RCC 7860 (cell line): Measurements from ENCODE around the gene CDHR2.
"Not testable (repeated sequence)": the region's sequence is repeated elsewhere in the genome, so short reads cannot be mapped to it uniquely, and the experiment has no call there.

Experiments
- DNase-seq: peaks from one replicate; pipeline ENCODE4 v3.0.0-alpha.2; 2015; ENCODE audit warnings: low spot score
- FAIRE-seq: peaks from 2 replicates; lab custom pipeline; 2012; peaks lifted over from hg19 to GRCh38; lab: Jason Lieb, UNC

Gene CDHR2

GRCh38 chr5:176595386-176595943, 46.3 kb downstream of the CDHR2 start:
- DNase-seq (no peak), FAIRE-seq (no peak)

GRCh38 chr5:176596069-176596644, 47.0 kb downstream of the CDHR2 start:
- DNase-seq (no peak), FAIRE-seq (no peak)

DNA sequence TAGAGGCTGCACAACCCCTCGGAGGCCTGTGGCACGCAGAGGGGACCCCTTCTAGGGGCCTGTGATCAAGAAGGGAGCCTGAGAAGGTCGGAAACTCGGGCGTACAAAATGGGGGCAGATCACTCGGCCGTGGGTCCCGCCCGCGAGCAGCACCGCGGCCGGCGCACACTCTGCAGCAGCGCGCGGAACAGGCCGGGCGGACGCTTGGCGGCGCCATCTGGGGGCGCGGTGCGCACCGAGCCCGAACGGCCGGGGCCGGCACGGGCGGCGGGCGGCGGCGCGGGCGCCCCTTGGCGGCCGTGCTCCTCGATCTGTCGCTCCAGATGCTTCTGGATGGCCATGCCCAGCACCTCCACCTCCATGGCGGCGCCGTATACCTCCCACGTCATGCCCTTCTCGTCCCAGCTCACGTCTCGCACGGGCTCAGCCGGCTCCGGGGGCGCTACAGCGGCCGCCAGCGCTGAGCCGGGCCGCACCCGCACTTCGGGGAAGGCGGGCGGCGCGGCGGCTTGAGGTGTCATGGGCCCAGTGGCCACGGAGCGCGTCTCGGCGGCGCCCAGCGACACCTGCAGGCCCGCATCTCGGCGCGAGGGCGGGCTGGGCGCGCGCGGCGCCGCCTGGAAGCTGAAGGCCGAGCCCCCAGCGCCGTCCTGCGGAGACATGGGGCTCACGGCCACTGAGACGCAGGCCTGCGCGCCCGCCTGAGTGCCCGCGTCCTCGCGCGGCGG, 47.7 kb downstream of the CDHR2 start:
- FAIRE-seq (no peak), DNase-seq (no peak)

DNA sequence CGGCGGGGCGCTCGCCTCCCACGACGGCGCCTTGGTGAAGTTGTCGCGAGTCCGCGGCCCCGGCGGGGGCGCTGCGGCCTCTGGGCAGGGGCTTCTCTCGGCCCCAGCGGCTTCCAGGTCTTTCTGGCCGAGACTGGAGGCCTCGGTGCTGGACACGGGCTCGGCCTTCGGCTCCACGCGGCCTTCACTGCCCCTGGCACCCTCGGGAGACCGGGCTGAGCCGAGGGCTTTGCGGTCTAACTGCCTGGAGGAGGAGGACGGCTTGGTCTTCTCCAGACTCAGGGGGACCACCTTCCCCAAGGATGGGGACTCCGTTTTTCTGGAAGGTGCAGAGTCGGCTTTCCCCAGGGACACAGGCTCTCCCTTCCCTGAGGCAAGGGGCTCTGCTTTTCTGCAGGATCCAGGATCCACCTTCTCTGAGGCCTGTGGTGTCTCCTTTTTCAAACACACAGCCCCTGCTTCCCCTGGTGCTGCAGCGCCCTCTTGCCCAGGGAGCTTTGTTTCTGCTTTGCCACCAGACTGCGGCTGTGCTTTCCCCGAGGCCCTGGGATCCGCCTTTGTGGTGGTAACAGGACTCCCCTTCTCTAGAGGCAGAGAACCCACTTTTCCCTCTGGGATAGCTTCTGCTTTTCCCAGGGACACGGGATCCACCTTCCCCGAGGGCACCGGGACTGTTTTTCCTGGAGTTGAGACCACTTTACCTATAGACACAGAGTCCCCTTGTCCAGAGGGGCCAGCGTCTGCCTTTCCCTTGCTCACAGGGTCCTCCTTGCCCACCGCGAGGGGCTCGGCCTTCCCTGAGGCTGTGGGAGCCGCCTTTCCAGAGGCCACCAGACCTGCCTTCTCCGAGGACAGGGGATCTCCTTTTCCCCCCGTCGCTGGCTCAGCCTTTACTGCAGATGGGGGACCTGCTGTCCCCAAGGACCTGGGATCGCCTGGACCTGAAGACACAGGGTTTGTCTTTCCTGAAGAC, 48.6 kb downstream of the CDHR2 start:
- DNase-seq (no peak), FAIRE-seq (no peak)

DNA sequence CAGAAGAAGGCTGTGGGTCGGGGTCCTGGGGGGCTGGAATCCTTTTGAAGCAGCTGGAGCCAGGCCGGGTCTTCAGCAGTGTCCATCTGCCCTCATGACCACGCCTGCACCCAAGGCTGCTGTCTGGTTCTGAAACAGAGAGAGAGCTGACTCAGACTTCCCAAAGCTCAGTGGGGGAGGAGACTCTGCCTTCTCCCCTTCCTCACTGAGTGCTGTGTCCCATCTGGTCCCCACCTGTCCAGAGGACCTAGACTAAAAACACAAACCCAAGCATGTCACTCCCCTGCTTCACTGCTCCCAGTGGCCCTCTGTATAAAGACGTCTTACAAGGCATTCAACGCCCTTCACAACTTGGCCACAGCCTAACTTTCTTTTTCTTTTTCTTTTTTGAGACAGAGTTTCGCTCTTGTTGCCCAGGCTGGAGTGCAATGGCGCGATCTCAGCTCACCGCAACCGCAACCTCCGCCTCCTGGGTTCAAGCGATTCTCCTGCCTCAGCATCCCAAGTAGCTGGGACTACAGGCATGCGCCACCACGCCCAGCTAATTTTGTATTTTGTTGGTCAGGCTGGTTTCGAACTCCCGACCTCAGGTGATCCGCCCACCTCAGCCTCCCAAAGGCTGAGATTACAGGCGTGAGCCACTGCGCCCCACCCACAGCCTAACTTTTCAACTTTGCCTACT, 50.7 kb downstream of the CDHR2 start:
- not testable (repeated sequence) for DNase-seq, FAIRE-seq

GRCh38 chr5:176601901-176602482, 52.9 kb downstream of the CDHR2 start:
- FAIRE-seq (no peak), DNase-seq (no peak)

- FAIRE-seq = no peak
- DNase-seq = no peak
Observed at GRCh38 chr5:176603091-176603490, 53.9 kb downstream of the CDHR2 start.

DNA sequence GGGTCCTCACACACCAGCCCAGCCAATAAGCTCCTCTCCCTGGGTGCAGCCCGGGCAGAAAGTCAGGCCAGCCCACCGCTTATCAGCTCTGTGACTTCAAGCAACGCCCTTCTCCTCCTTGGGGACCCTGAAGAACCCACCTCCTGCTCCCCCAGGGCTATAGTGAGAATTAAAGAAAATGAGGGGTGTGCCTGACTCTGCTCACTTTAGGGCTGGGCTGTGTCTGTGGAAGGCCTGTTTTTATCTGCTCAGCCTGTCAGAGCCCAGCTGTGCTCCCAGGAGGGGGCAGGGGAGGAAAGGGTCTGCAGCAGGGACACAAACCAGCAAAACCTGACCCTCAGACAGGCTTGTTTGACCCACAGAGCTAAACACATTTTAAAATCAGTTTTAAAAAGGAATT, 56.9 kb downstream of the CDHR2 start:
- no peak for DNase-seq
- FAIRE-seq = no peak

DNA sequence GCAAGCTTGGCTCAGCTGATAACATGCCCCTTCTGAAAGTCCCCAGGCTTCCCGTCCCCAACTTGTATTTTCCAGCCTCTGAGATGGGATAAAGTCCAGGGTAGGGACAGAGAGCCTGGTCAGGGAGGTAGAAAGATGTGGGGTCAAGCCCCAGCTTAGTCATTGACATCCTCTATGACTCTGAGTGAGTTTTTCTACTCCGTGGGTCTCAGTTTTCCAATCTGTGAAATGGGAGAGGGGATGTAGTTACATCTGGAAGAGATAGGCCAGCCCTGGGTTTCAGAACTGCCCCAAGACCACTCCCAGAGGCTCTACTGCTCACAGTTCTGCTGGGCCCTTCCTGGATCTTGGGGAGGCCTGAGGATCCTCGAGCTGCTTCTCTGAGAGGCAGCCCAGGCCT, 57.7 kb downstream of the CDHR2 start:
- DNase-seq (no peak), FAIRE-seq (no peak)

DNA sequence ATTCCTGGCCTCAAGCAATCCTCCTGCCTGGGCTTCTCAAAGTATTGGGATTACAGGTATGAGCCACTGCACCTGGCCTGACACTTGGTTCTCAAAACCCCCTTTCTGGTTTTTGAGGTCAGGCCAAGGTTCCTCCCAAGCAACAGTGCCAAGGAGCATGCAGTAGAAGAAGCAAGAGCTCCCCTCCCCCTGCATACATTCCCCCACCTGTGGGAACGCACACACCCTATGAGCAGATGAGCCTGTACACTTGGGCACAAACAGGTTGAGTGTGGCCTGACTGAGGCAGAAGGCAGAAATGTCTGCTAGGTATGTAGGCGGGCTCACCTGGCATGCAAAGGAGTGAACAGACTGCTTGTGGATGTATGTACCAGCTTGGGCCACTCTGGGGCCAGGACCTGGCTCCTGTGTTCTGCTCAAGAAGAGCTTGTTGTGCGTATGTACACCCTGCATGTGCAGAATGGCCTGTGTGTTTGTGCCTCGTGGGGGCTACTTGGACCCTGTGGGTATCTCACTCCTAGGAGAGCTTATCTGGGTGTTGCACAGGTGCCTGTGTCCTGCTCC, 59.1 kb downstream of the CDHR2 start:
- DNase-seq (no peak), FAIRE-seq (no peak)

- FAIRE-seq = no peak
- DNase-seq = peak; percentile 67
Observed at GRCh38 chr5:176608937-176609723, 60.0 kb downstream of the CDHR2 start.

GRCh38 chr5:176609724-176610434, 60.7 kb downstream of the CDHR2 start, which contains the start of gene GPRIN1:
Gene GPRIN1 (minus strand): TSS chr5:176610156. CDS start chr5:176599834, 10,322 bp downstream.
- FAIRE-seq = no peak
- DNase-seq = peak; percentile 20

GRCh38 chr5:176610435-176610773, 61.3 kb downstream of the CDHR2 start:
- no peak for FAIRE-seq
- no peak for DNase-seq

- DNase-seq = peak; percentile 63
- no peak for FAIRE-seq
Observed at GRCh38 chr5:176611435-176611834, 62.3 kb downstream of the CDHR2 start.

DNA sequence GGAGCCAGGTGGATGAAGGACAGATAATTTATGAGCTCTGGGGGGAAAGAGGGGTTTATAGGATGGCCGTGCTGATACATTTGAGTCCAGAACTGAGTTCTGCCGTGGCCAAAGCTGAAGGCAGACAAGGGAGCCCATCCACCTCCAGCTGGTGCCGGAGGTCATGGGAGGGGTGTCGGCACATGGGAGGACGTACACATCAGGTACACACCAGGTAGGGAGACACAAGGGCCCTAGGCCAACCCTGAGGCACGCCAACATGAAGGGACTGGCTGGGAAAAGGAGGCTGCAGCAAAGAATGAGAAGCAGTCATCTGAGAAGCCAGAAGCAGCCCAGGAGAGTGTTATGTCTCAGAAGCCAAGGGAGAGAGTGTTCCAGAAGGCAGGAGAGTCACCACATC, 62.9 kb downstream of the CDHR2 start:
- no peak for DNase-seq
- no peak for FAIRE-seq

- FAIRE-seq (no peak), DNase-seq (no peak)
Observed at GRCh38 chr5:176612855-176613254, 63.7 kb downstream of the CDHR2 start.

GRCh38 chr5:176614805-176615478, 65.8 kb downstream of the CDHR2 start:
- DNase-seq = no peak
- FAIRE-seq = no peak

DNA sequence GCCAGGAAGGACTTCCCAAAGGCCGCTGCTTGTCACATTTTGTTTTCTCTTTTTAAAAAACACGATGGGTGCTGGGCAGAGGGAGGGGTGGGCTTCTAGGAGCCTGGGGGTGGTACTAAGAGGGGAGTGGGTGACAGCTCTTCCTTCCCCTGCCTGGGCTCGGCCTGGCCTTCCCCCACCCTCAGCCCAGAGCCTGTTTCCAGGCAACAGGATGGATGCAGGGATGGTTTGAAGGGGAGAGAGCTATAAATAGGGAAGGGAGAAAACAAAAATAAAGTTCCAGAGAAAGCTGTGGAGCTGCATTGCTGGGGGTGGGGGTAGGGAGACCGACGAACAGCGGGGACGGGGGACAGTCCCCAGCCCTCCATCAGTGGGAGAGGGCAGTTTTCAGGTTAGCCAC, 67.4 kb downstream of the CDHR2 start:
- no peak for DNase-seq
- FAIRE-seq = no peak
